Calu3 (cell line): ENCODE measurements around the gene GLIPR2. TPM values are rescaled to one million over a fixed set of nuclear protein-coding genes. Genes with fewer than 3 reads are reported as not detected.

Source experiments
- BruUV-seq: library from RNA; stranded (reverse); fragments of 400-500 nt; replicated peaks from 2 replicates; lab custom pipeline; 2021; lab: Mats Ljungman, UMichigan
- CTCF ChIA-PET: fragments of 300-600 bp; sonication (Branson Sonifier 250); formaldehyde crosslinking; loops from one replicate; lab custom pipeline; 2022; ENCODE audit warnings: antibody characterized with exemption; lab: Charles Lee
- DNase-seq: peaks from one replicate; pipeline ENCODE4 v3.0.0; 2022
- H3K27ac Mint-ChIP-seq: one replicate; pipeline ENCODE4 v1.8.0; 2022; ENCODE audit warnings: mixed read lengths; ENCODE audit not compliant: unreplicated experiment
- H3K27me3 Mint-ChIP-seq: one replicate; pipeline ENCODE4 v1.8.0; 2022; ENCODE audit warnings: mixed read lengths; ENCODE audit not compliant: unreplicated experiment
- H3K36me3 Mint-ChIP-seq: one replicate; pipeline ENCODE4 v1.8.0; 2022; ENCODE audit warnings: mild to moderate bottlenecking, moderate library complexity, mixed read lengths; ENCODE audit not compliant: insufficient read depth, unreplicated experiment
- H3K4me1 Mint-ChIP-seq: one replicate; pipeline ENCODE4 v1.8.0; 2022; ENCODE audit warnings: mild to moderate bottlenecking, low read depth, mixed read lengths; ENCODE audit not compliant: unreplicated experiment
- H3K4me3 Mint-ChIP-seq: one replicate; pipeline ENCODE4 v1.8.0; 2022; ENCODE audit warnings: mild to moderate bottlenecking, low read depth, moderate library complexity, mixed read lengths; ENCODE audit not compliant: unreplicated experiment
- H3K9me3 Mint-ChIP-seq: one replicate; pipeline ENCODE4 v1.8.0; 2022; ENCODE audit warnings: low read depth, mixed read lengths; ENCODE audit not compliant: unreplicated experiment
- intact Hi-C: fragments of 100-400 bp; cut with micrococcal nuclease; formaldehyde crosslinking; loops from one replicate; pipeline ENCODE4 v1.10.0; 2022; ENCODE audit not compliant: unreplicated experiment
- total RNA-seq: library from RNA; stranded (reverse); gene quantifications from 2 replicates; pipeline ENCODE4 v1.2.3, GENCODE V29; 2022
- TF ChIP-seq, protein P1 (sequence below): fragments of 200-600 bp; IDR thresholded peaks from one replicate; pipeline ENCODE4 v1.8.0; 2022; ENCODE audit warnings: antibody characterized with exemption; ENCODE audit not compliant: unreplicated experiment

Gene GLIPR2
- total RNA-seq, 1 experiment from 2014 or later = 0.19 TPM

DNA sequence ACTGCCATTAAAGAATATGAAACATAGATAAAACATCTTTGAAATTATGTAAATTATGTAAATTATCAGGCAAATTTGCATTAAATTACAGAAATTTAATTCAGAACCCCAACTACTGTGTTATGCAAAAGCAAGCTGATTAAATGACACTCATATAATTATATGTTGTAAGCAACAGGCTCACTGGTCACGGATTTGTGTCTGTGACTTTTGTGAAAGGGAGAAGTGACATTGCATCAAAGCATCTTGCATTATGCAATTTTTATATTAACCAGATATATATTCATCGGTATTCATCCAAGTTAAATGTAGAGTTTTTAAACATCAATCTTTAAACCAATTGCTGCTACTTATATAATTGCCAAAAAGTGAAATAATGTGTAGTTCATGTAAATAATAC, 13.0 kb upstream of the GLIPR2 start:
- CTCF ChIA-PET = no interaction called here
- no peak for DNase-seq
- Mint-ChIP-seq H3K9me3 (no peaks in the 10 kb centered on the region), H3K27me3 (peaks cover 14% of the 10 kb centered on the region), H3K36me3 (no peaks in the 10 kb centered on the region), H3K27ac (no peak overlapping the region), H3K4me1 (no peaks in the 10 kb centered on the region), H3K4me3 (no peak overlapping the region)
- TF ChIP-seq, protein P1, sequence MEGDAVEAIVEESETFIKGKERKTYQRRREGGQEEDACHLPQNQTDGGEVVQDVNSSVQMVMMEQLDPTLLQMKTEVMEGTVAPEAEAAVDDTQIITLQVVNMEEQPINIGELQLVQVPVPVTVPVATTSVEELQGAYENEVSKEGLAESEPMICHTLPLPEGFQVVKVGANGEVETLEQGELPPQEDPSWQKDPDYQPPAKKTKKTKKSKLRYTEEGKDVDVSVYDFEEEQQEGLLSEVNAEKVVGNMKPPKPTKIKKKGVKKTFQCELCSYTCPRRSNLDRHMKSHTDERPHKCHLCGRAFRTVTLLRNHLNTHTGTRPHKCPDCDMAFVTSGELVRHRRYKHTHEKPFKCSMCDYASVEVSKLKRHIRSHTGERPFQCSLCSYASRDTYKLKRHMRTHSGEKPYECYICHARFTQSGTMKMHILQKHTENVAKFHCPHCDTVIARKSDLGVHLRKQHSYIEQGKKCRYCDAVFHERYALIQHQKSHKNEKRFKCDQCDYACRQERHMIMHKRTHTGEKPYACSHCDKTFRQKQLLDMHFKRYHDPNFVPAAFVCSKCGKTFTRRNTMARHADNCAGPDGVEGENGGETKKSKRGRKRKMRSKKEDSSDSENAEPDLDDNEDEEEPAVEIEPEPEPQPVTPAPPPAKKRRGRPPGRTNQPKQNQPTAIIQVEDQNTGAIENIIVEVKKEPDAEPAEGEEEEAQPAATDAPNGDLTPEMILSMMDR = no peak
- intact Hi-C loops = no loop called here
- no TSS peak for BruUV-seq

GRCh38 chr9:36125062-36125855, 11.3 kb upstream of the GLIPR2 start:
- Mint-ChIP-seq H3K27me3 (peaks cover 12% of the 10 kb centered on the region), H3K4me1 (no peaks in the 10 kb centered on the region), H3K9me3 (no peaks in the 10 kb centered on the region), H3K4me3 (no peak overlapping the region), H3K27ac (no peak overlapping the region), H3K36me3 (no peaks in the 10 kb centered on the region)
- CTCF ChIA-PET = no interaction called here
- DNase-seq = no peak
- intact Hi-C loops = no loop called here
- no TSS peak for BruUV-seq
- TF ChIP-seq, protein P1 = no peak

GRCh38 chr9:36126016-36126730, 10.4 kb upstream of the GLIPR2 start:
- intact Hi-C loops = no loop called here
- no peak overlapping the region for H3K27ac Mint-ChIP-seq

DNA sequence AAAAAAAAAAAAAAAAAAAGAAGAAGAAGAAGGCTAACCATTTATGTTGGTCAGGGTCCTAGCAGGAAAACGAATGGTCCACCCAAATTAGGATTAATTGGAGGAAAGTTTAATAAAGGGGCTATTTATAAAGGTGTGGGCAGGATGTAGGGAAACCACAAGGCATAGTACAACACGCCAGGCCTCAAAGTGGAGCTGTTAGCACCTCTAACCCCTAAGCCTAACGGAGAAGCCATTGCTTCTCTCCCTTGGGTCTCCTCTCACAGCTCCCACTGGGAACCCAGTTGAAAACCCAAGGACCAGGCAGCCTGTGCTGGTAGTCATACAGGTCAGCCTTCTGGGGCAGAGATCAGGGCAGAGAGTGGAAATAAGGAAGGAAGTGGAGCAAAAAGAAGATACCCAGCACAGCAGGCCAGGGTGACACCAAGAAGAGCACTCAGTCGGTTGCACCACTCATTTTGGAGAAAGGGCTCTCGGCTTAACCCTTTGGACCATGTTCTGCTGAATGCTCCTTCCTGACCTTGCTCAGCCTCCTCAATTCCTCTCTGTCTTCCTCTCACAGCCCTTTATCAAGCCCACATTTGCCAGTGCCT, 8.8 kb upstream of the GLIPR2 start:
- no peak overlapping the region for H3K27ac Mint-ChIP-seq
- BruUV-seq = no TSS peak
- H3K27me3 Mint-ChIP-seq = no peaks in the 10 kb centered on the region
- no peaks in the 10 kb centered on the region for H3K4me1 Mint-ChIP-seq
- no peaks in the 10 kb centered on the region for H3K36me3 Mint-ChIP-seq
- intact Hi-C loops = no loop called here
- H3K4me3 Mint-ChIP-seq = no peak overlapping the region
- no peaks in the 10 kb centered on the region for H3K9me3 Mint-ChIP-seq
- CTCF ChIA-PET = no interaction called here
- TF ChIP-seq, protein P1 = no peak
- no peak for DNase-seq

More at GRCh38 chr9:36126016-36126730, 10.4 kb upstream of the GLIPR2 start:
- no peak overlapping the region for H3K4me3 Mint-ChIP-seq
- TF ChIP-seq, protein P1 = no peak
- no peaks in the 10 kb centered on the region for H3K36me3 Mint-ChIP-seq
- BruUV-seq = no TSS peak
- no peaks in the 10 kb centered on the region for H3K9me3 Mint-ChIP-seq
- no peak for DNase-seq
- no peaks in the 10 kb centered on the region for H3K4me1 Mint-ChIP-seq
- CTCF ChIA-PET = no interaction called here
- peaks cover 10% of the 10 kb centered on the region for H3K27me3 Mint-ChIP-seq
